SU-DHL-6 (cell line): Measurements from ENCODE around the gene PDE3B.

Experiments used
- CTCF ChIP-seq: fragments of 200-600 bp; sonication (generic); IDR thresholded peaks from one replicate; pipeline ENCODE4 v1.5.1; 2017; ENCODE audit warnings: antibody characterized with exemption, mild to moderate bottlenecking, low read length, moderate library complexity; ENCODE audit not compliant: insufficient read depth, poor library complexity, severe bottlenecking
- EZH2phosphoT487 ChIP-seq: fragments of 200-600 bp; sonication (generic), shearing (Covaris generic); conservative IDR thresholded peaks from 2 replicates; pipeline ENCODE4 v1.6.1; 2018; ENCODE audit warnings: mild to moderate bottlenecking, antibody characterized with exemption, low read length, moderate library complexity, mixed read lengths

- TF ChIP-seq CTCF = no peak
- TF ChIP-seq EZH2phosphoT487 = no peak
These were observed 238.1 kb downstream of the PDE3B start for GRCh38 chr11:14881576-14882193.
